HS-5 (cell line): ENCODE measurements around the gene DHX15.
"Not testable (repeated sequence)": the region's sequence is repeated elsewhere in the genome, so short reads cannot be mapped to it uniquely, and the experiment has no call there.

Source experiments
- DNase-seq: peaks from one replicate; pipeline ENCODE4 v3.0.0-alpha.2; 2012; ENCODE audit warnings: low read depth

DHX15 gene

DNA sequence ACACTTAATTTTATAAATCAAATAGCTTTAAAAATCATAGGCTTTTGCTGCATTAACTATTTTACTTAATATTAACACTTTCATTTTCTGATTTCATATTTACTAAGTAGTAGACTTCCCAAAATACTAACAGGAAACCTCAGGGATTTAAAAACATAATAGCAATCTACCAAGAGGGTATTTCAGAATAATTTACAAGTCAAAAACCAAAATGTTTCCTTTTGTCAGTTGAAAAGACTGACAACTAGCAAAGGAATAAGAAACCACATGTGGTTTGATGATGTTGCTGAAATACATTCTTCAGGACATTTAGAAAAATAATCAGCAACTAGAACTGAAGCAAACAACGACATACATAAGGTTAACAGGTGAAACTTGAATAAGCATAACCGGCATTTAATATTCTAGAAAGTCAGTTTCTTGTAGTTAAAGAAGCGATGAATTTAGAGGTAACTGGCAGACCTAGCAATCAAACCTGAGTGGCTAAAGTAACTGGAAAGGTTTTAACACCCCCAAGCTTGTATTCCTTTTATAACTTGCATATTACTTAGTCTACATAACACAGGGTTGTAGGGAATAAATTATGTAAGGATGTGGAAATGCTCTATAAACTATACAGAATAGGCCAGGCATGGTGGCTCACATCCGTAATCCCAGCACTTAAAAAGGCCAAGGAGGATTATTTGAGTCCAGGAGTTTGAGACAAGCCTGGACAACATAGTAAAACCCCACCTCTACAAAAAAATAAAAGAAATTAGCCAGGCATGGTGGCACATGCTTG, 40.0 kb downstream of the DHX15 start:
- no peak for DNase-seq

DNA sequence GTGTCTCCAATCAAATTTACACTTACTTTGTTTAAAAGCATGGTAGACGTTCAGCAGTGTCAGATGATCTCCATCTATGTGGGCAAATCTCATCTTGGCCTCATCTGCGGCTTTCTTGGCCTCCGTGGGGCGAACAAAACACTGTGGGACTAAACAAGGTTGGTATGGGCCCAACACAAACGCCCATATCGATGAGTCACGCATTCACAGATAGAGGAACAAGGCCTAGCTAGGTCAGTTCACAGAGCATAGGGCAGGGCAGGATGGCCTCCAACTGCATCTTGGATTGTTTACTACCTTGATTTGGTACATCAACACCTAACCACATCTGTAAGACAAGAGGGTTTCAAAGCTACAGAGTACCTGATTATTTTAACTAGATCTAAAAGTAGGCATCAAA, 47.3 kb downstream of the DHX15 start:
- DNase-seq = no peak

DNA sequence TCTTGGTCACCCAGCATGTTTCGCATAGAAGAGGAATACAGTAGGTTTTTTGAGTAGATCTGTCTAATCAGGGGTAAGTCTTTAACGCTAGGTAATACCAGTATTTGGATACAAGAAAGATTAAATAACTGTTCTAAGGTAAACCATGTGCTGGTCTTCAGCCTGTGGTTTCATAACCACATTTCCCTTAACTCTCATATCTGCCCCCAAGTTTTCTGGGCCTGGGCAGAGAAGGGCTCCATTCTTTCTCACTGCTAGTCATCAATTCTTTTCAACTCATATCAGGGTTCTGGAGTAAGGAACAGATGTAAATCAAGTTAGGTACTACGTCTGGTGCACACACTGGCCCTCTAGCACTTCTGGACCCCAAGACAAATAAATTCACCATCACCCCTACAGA, 49.0 kb downstream of the DHX15 start:
- no peak for DNase-seq

DNA sequence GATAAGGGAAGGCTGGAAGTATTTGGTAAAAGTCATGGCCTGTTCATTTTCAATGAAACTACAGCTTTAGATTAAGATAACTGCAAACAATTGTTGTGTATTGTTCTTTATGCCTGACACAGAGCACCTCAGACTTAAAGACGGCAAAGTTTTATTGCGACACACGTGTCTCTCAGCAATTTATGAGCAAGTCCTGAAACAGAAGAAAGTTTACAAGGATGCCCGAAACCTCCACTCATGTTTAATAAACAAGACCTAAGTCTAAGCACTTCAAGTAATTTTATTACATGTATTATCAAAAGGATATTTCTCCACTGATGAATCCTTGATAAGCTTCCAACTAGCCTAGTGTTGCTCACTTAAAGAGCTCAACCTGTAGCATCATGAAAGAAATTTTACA, 51.0 kb downstream of the DHX15 start:
- DNase-seq = no peak

DNA sequence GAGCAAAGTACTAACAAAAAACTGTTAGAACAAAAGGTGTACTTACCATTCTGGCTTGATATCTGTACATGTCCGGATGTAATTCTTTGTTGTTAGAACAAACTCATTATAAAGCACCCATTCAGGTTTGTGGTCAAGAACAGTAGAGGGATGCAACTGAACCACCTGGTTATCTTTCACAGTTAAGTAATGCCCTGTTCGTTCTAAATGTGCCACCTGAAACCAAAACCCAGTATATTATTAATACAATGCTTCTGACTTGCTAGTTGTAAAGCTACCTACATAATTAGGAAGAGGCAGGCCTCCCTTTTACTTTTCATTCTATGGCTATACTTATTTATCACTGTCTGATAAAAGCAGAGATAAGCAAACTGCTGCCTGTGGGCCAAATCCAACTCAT, 54.8 kb downstream of the DHX15 start:
- no peak for DNase-seq

DNA sequence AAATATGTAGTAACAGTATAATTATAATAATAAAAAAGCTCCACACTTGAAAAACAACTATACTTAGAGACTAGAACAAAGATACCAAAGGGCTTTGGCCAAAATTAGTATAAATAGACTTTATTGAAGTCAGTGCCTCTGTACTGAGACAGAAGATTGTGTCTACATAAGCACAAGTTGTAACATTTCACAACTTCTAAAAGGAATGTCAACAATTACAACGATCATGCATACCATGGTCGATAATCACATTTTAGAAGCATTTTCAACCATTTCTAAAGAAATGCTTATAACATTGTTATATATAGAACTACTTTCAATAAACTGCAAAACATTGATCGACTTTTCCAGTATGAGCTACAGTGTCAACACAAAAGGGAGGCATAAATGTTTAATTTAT, 57.0 kb downstream of the DHX15 start:
- DNase-seq = no peak

DNA sequence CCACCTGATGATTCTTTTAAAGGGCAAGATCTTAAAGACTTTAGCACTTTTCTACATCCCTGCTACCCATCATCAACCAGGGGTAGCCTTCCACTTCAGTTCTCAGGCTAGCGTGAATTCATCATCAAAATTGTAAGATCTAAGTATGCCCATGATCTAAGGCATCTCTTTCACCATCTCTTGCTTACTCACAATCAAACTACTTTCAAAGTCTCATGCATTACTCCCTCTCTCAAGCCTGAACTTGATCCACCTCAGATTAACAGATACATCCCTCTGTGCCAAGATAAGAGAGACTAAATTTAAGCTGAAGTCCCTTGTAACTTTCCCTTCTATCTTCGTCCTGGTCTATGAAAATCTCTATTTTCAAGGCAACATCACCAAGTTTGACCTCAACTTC, 62.8 kb downstream of the DHX15 start:
- DNase-seq = no peak

DNA sequence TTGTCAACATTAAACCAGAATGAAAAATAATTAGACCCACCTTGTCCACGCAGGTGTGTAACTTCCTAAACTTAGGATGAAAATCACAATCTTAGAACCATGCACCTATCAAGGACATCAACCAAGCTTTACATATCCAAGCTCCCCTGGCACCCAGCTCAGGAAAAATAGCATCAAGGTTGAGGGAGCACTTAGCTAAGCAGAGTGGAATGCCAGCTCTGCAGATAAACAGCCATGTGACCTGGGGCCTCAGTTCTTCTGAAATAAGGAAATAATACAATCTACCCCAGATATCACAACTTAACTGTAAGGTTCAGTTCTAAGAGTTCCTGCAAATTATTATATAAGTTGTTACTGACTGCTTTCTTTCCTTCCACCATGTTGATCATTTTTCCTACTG, 64.7 kb downstream of the DHX15 start:
- DNase-seq = no peak

DNA sequence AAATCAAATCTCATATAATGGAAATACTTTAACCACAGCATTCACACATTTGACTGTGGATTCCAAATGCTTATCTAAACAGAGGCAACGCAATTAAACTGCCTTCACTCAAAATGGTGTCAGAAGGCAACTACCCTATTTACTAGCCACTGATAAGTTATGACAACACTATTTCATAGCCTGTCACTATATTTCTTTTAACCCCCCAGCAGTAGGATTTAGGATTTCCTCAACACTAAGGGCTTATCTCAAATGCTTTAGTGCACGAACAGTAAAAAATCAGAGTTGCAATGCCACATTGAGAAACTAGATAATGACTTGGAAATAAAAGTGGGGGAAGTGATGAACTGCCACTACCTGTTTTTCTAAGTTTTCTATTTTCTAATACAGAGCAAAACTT, 66.7 kb downstream of the DHX15 start:
- DNase-seq = no peak

DNA sequence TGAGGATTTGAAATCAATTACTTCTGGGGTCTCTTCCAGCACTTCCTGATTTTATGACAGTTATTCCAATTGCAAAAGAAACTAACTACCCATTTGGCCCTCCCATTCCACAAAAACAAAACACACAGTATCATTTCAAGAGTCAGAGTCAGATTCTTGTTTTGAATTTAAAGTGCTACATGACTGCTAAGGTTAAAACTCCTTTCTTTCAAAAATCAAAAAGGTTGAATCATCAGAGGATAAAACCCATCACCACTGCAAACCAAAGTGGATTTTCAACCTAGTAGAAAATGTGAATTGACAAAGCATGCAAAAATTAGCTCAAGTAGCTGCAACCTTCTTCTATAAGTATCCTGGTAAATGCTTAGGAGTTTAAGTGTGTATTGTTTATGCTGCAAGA, 67.4 kb downstream of the DHX15 start:
- DNase-seq = no peak

DNA sequence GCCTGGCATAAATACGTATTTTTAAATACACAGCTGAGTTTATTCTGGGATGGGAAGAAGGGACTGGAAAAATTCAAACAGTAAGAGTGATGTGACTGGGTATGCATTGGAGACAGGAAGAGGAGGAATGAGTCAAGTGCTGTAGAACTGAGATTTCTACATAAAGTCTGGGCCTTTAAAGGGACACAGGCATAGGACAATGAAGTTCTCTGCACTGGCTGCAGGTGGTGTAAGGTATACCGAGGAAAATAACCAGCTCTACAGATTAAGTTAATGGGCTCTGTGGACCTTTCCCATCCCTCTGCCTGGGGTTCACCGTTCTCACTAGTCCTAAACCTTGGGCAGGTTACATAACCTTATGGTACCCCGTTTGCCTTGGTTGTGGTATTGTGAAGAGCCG, 68.7 kb downstream of the DHX15 start:
- no peak for DNase-seq

DNA sequence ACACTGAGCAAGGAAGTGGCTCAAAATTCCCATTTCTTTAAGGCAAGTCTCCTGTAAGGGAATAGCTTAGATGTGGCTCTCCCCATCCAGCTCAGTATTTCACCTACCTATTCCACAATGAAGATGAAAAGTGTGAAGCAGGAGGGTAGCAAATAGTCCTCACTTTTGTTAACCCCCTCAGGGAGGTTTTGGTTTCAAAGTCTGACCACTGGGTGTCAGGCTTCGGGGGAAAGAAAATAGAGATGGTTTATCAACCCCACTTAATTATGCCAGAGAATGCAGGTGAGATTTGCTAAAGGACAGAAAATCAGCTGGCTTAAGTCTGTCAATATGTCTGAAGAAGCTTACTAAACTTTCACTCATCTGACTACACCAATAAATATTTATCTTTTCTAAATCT, 69.5 kb downstream of the DHX15 start:
- DNase-seq = no peak

DNA sequence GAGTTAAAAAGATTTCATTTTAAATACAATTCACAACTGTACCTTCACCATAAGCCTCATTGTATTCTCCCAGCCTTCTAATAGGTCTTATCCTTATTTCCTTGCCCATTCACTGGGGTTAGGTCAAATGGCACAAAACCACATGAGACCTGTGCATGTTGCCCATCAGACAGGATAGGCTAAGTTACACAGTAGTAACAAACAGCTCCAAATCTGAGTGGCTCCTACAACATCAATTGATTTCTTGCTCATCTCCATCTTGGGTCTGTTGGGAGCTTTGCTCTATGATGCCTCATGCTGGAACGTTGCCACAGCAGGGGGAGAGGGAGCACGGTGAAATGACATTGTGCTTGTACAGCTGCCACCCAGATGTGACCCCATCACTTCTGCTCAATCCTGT, 70.6 kb downstream of the DHX15 start:
- no peak for DNase-seq

DNA sequence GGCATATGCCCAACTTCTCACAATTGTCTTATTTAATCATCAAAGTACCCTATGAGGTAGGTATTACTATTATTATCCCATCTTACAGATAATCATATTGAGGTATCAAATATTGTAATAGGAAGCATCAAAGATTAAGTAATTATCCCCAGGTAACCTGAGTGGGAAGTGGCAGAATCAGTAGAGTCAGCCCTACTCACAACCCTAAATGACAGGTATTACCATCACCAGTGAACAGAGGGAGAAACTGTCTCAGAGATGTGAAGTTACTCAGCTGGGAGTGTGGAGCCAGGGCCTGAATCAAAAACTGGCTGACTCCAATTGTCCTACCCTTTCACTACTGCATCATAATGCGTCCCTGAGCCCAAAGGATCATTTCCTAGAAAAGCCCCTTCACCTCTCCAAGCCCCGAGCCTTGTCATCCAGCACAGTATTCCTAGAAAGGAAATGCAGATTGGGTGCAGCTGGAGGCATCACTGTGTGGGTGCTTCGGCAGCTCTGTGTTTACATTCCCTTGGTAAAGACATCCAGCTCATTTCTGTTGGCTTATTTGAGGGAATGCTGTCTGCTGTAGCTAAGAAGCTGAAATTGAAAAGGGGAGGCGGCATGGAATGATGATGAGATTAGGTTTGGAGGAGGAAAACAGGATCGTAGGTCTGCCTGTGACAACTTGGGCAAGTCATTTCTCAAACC, 72.8 kb downstream of the DHX15 start:
- DNase-seq = no peak

DNA sequence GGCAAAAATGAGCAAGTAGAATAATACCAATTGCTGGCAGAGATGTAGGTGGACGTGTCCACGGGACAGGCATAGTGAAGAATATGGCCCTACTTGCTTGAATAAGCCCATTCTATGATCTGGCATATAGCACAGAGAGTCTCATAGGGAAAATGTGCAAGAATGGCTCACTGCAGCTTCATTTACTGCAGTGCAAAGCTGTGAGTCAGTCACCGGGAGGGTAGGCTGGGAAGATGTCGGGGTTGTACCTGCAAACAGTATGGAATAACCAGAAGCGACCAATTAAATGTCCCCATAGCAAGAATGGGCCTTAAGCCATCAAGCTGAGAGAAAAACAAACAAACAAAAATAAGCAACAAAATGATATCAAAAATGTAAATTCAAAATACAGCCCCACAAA, 74.3 kb downstream of the DHX15 start:
- DNase-seq = no peak

DNA sequence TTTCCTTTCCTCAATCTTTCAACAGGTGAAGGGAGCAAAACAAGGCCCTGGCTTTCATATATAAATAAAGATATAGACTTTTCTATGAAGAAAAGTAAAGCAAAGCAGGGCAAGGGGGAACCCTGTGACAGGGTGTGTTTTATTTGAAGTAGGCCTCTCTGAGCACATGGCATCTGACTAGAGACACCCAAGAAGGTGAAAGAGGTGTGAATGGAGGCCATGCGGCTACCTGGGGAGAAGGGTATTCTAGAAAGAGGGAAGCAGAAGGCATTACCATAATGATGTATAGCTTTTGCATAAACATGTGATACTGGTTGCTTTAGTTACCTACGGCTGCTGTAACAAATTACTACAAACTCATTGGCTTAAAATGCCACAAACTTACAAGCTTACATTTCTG, 75.8 kb downstream of the DHX15 start:
- DNase-seq = no peak

DNA sequence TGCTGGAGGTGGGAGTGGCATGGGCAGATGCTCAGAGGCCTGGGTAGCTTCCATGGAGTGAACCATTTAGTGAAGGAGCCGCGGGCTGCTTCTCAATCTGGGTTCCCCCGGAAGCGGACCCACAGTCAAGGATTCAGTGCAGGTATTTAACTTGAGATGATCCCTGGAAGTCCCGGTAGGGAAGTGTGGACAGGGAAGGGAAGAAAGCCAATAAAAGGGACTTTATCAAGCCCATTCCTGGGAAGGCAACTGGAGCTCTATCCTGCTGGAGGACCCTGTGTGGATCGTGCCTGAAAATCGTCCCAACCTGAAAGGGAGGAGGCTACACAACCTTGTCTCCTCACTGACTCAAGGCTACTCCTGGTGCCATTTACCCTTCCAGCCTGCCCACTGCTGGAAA, 76.9 kb downstream of the DHX15 start:
- no peak for DNase-seq

DNA sequence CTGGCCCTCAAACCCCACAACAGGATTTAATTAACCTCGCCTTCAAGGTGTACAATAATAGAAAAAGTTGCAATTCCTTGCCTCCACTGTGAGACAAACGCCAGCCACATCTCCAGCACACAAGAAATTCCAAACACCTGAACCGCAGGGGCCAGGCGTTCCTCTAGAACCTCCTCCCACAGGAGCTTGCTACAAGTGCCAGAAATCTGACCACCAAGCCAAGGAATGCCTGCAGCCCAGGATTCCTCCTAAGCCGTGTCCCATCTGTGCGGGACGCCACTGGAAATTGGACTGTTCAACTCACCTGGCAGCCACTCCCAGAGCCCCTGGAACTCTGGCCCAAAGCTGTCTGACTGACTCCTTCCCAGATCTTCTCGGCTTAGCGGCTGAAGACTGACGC, 81.3 kb downstream of the DHX15 start:
- not testable (repeated sequence) for DNase-seq

DNA sequence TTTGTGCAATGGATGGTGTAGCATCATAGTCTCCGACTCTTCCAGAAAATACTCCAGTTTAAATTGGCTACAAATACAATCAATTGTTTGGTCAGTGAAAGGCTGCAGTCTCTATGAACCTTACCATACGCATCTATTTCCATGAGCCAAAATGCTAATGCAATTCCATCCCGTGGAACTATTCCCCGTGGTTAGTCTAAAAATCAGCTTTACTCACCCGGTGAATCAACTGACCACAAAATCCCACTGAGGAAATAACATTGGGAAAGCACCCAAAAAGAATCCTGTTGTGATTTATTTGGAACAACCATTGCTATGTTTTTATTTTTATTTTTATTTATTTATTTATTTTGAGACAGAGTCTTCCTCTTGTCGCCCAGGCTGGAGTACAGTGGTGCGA, 87.1 kb downstream of the DHX15 start:
- no peak for DNase-seq

DNA sequence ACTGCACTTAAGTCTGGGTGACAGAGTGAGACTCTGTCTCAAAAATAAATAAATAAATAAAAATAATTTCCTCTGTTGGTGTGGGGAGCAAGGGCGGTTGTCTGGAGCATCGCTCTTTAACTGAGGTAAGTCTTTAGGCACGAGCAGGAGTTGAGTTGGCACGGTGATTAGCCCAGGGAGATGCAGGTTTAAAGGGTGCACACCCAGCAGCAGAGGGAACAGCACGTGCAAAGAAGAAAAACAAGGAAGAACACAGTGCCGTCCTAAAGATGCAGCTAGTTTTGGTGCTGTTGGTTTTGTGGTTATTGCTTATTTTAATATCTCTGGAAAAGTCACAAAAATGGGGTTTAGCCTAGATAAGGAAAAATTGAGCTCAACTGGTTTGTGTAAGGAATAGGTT, 87.8 kb downstream of the DHX15 start:
- DNase-seq = no peak

DNA sequence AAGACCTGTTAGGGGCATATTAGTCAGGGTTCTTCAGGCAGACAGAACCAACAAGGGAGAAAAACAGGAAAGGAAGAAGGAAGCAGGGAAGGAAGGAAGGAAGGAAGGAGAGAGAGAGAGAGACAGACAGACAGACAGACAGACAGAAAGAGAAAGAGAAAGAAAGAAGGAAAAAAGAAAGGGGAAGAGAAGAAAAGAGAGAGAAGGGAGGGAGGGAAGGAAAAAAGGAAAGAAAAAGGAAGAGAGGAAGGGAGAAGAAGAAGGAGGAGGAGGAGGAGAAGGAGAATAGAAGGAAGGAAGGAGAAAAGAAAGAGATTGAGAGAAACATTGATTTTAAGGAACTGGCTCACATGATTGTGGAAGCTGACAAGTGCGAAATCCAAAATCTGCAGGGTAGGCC, 89.0 kb downstream of the DHX15 start:
- DNase-seq = no peak

DNA sequence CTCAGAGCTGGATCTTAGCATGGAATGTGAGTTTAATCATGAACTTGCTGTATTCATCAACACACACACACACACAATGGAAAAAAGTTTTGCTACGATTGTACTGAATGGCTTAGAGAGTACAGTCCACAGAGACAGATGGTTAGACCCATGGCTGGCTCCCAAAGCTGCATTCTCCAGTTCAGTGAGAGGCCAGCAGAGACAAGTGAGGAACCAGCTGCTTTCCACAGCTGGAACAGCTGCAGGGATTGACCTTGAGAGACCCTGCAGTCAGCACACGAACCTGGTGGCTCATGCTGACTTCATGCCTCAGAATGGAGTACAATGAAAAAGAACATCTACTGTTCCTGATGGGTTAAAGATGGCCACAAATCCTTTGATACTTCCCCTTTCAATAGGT, 94.5 kb downstream of the DHX15 start:
- no peak for DNase-seq

DNA sequence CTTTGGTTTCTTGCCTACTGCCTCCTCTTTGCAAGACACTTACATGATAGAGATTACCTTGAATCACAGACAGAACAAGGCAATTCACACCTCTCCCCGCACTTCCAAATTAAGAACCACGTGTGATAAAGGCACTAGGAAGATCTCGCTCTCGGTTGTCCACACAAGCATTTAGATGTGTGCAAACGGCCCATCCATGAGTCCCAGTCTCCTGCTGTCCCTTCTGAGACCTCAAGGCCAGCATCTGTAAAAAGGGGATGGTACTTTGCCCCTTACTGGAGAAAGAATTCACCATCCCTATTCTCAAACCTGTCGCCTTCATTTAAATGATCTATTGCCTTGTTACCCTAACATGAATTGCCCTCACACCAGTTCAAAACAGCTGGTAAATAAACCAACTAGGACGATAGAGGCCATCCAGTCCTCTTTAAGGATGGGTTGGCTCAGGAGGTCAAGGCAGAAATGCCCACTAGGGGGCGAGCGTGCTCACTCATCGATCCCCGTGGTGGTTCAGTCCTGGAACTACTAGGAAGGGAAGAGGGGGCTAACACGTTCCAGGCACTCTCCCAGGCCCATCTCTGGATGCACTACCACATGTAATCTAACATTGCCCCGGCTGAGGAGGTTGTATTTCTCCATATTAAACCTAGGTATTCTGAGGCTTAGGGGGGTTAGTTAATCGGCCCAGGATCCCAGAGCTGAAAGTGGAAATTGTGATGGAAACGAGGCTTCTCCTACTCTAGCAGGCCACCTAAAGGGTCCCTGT, 95.8 kb downstream of the DHX15 start:
- DNase-seq = no peak
